Dermis microvascular lymphatic vessel endothelial cell (primary cell): ENCODE measurements around the gene EFCAB8. TPM values are rescaled to one million over a fixed set of nuclear protein-coding genes. Genes with fewer than 3 reads are reported as not detected.
"Not testable (repeated sequence)": the region's sequence is repeated elsewhere in the genome, so short reads cannot be mapped to it uniquely, and the experiment has no call there.

Source experiments
- DNase-seq, 2 donors: peaks; one replicate each; pipeline versions ENCODE4 v3.0.0 to v3.0.0-alpha.2; 2010; ENCODE audit warnings: low read depth in 2 of 2
- total RNA-seq: library from RNA; depleted of rRNA; stranded (reverse); fragments of >200 nt; gene quantifications from 2 replicates; pipeline ENCODE4 v1.2.1, GENCODE V29; 2014

EFCAB8 gene
- total RNA-seq, 1 donor from 2014 or later = not detected

- DNase-seq = no peak
Measured at GRCh38 chr20:32842688-32843524, 15.8 kb upstream of the EFCAB8 start.

- DNase-seq = no peak
Measured at GRCh38 chr20:32845786-32846185, 12.9 kb upstream of the EFCAB8 start.

- no peak for DNase-seq
Measured at GRCh38 chr20:32846852-32847251, 11.9 kb upstream of the EFCAB8 start.

- DNase-seq = no peak
Measured at GRCh38 chr20:32847964-32848363, 10.8 kb upstream of the EFCAB8 start.

- DNase-seq = no peak
Measured at GRCh38 chr20:32848846-32849245, 9.9 kb upstream of the EFCAB8 start.

- no peak for DNase-seq
Measured at GRCh38 chr20:32849577-32849976, 9.1 kb upstream of the EFCAB8 start.

GRCh38 chr20:32855387-32855786 lies 3.3 kb upstream of the EFCAB8 start:
- no peak for DNase-seq

GRCh38 chr20:32858189-32858588 lies 534 bp upstream of the EFCAB8 start:
- DNase-seq = no peak

- no peak for DNase-seq
Measured at GRCh38 chr20:32861446-32861845, 2.7 kb downstream of the EFCAB8 start.

- no peak for DNase-seq
Measured at GRCh38 chr20:32869562-32869961, 10.8 kb downstream of the EFCAB8 start.

GRCh38 chr20:32870526-32870925 lies 11.8 kb downstream of the EFCAB8 start:
- not testable (repeated sequence) for DNase-seq

- DNase-seq = no peak
Measured at GRCh38 chr20:32870985-32871384, 12.3 kb downstream of the EFCAB8 start.

GRCh38 chr20:32871627-32872160 lies 13.0 kb downstream of the EFCAB8 start:
- no peak for DNase-seq

- DNase-seq = no peak
Measured at GRCh38 chr20:32872266-32872665, 13.5 kb downstream of the EFCAB8 start.

- no peak for DNase-seq
Measured at GRCh38 chr20:32875673-32876072, 16.9 kb downstream of the EFCAB8 start.

GRCh38 chr20:32877507-32877906 lies 18.8 kb downstream of the EFCAB8 start:
- DNase-seq = no peak

- no peak for DNase-seq
Measured at GRCh38 chr20:32878820-32879219, 20.1 kb downstream of the EFCAB8 start.

GRCh38 chr20:32879538-32879937 lies 20.8 kb downstream of the EFCAB8 start:
- DNase-seq = no peak

- DNase-seq = no peak
Measured at GRCh38 chr20:32880635-32881034, 21.9 kb downstream of the EFCAB8 start.

- no peak for DNase-seq
Measured at GRCh38 chr20:32883081-32883480, 24.4 kb downstream of the EFCAB8 start.

GRCh38 chr20:32885185-32885584 lies 26.5 kb downstream of the EFCAB8 start:
- no peak for DNase-seq

- DNase-seq = no peak
Measured at GRCh38 chr20:32885952-32886351, 27.2 kb downstream of the EFCAB8 start.

- no peak for DNase-seq
Measured at GRCh38 chr20:32886652-32887051, 27.9 kb downstream of the EFCAB8 start.
